GM18867 (cell line): Measurements from ENCODE around the gene NSD1.

Experiments
- ATAC-seq: cut with Tn5 transposase; IDR thresholded peaks from one replicate; pipeline ENCODE4 v1.9.1; 2021; ENCODE audit warnings: mild to moderate bottlenecking, moderate library complexity; ENCODE audit not compliant: unreplicated experiment

The NSD1 gene

GRCh38 chr5:177270653-177271052 lies 137.1 kb downstream of the NSD1 start:
- ATAC-seq, result no peak

DNA sequence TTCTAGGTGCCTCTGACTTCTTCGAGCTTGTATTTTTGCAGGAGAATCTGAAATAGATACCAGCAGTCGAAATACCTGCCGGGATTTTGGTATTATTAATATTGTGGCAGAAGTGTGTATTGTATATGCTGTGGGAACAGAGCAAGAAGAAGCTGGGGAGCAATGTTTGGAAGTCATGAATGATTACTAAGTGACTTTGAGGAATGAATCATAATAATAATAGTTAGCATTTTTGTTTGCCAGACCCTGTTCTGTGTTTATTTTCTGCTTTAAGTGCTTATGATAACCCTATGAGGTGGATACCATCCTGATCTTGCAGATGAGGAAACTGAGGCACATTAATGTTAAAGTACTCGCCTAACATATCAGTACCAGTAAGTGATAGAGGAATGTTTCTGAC lies 137.5 kb downstream of the NSD1 start:
- ATAC-seq, result no peak

- ATAC-seq, result no peak
Measured at GRCh38 chr5:177275883-177276282, 142.3 kb downstream of the NSD1 start.

GRCh38 chr5:177276886-177277285 lies 143.3 kb downstream of the NSD1 start:
- no peak for ATAC-seq

DNA sequence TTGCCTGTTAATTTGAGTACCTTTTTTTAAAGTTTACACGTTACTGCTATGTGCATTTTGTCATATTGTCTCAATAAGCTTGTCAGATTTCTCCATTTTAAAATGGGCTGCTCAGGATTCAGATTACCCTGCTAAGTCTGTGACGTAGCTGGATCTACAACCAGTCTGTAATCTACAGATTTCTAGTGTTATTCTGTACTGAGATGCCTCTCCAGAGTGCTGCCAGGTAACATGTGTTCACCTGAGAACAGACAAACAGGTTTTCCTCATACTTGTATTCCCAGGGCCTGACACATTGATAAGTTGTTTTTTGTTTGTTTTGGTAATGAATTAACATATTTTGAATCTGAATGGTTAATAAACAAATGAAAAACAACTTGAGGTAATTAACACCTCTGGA lies 154.6 kb downstream of the NSD1 start:
- ATAC-seq, result no peak

- peak; percentile 68 for ATAC-seq
Measured at GRCh38 chr5:177290816-177291596, 157.4 kb downstream of the NSD1 start.

DNA sequence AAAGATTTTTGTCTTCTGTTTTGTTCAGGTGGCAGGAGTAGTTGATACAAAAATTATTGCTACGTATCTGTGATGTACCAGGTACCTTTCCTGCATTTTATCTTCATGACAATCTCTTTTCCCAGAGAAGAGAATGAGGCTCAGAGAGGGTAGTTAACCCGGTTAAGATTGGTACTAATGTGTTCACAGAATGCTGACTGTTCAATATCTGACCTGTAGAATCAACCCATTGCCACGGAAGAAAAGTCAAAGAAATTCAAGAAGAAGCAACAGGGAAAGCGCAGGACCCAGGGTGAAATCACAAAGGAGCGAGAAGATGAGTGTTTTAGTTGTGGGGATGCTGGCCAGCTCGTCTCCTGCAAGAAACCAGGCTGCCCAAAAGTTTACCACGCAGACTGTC lies 158.2 kb downstream of the NSD1 start:
- ATAC-seq, result no peak

- no peak for ATAC-seq
Measured at GRCh38 chr5:177293819-177294581, 160.4 kb downstream of the NSD1 start.

- no peak for ATAC-seq
Measured at GRCh38 chr5:177294632-177295031, 161.1 kb downstream of the NSD1 start.

GRCh38 chr5:177295924-177296323 lies 162.4 kb downstream of the NSD1 start:
- ATAC-seq, result no peak

GRCh38 chr5:177296581-177296980 lies 163.0 kb downstream of the NSD1 start:
- no peak for ATAC-seq

DNA sequence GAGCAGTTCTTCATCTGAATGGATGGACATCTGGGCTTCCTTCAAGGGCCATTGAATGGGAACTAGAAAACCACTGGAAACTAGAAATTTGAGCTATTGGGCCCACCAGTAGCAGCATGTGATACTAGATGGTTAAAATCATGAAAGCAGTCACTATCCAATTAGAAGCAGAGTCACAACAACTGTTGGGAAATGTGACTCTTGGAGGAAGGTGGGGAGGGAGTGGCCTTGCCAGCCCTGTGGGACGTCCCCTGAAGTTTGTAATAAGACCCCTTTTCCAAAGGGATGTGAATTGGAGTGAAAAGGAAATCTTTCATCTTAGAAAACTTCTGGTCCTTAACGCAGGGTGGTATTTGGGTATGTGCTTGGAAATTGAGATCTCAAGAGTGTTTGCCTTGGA lies 164.3 kb downstream of the NSD1 start:
- no peak for ATAC-seq

GRCh38 chr5:177299697-177300096 lies 166.1 kb downstream of the NSD1 start:
- ATAC-seq, result no peak

DNA sequence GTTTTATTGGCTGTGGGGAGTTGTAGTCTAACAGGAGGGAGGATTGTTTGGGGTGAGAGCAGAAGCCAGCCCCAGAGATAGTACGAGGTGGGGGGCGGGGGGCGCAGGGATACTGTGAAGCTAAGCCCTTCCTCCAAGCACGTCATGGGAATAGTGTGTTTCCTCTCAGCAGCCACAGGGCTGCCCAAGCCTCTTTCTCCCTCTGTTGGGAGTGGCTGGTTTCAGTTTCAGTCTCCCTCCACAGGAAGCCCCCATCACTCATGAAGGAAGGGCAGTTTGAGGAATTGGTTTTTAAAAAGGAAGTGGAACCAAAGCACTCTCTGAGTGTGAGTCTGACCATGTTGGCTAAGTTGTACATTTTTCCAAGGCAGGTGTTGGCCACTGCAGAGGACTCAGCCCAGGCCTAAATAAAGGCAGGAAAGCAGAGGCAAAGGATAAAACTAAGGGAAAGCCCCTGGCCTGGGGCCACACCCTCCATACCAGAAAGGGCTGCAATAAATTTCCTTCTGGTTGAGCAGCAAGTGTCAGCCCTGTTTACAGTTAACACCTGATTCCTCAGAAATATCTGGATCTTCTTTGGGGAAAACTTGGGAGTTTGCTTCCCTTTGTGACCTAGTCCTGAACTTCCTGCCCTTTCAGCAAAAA lies 166.8 kb downstream of the NSD1 start:
- peak; percentile 26 for ATAC-seq

GRCh38 chr5:177300951-177301350 lies 167.4 kb downstream of the NSD1 start:
- no peak for ATAC-seq

DNA sequence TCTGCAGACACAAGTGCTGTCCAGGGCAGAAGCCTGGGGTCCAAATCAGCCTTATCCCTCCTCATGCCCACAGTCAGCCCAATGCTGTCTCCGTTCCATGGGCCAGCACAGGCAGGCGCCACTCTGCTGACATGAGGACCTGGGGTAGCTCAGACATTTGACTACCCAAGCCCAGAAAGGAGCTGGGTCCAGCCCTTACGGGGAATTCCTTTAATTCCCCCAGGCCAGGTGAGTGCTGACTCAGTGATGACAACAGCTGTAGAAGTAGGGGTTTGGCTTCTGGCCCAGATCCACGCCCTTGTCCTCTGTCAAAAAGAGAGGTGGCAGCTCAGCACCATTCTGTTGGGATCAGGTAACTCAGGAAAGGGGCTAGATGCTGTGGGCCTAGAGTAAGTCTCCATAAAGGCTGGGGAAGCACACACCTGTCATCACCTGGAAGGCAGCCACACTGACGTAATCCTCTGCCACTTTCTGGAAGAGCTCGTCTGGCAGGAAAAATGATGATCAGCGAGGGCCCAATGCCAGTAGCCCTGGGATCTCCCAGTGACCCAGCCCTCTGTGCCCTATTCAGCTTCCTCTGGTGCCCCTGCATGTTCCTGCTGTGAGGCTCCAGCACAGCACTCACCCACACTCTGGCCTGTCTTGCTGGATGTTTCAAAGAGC lies 168.1 kb downstream of the NSD1 start:
- ATAC-seq, result no peak

DNA sequence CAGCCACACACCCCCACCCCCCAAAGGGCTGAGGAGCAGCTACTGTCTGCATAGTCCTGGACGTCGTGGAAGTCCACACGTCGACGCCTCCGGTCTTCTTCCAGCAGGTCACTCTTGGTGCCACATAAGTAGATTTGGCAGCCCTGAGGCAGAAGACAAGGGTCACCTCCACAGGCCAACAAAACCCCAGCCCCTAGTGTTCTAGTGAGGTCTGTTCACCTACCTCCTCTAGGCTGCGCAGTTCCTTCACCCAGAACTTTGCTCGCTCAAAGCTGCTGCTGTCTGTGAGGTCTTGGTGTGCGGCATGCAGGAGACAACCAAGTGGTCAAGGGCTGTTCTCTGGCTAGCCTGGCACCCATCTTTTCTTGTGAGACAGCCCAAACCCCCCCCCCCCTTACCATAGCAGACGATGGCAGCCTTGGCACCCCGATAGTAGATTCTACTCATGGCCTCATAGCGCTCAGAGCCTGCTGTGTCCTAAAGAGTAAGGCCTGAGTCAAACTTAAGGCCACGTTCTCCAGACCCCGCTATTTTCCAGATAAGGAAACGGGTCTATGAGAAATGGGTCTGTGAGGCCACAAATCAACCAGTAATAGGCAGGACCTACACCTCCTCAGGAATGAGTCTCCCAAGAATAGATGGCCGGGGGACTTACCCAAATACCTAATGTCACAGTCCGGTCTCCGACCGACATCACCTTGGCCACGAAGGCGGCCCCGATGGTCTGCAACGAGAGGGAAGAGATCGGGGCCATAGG lies 169.0 kb downstream of the NSD1 start:
- no peak for ATAC-seq

GRCh38 chr5:177303121-177303924 lies 169.8 kb downstream of the NSD1 start, which contains the start of the genes PRELID1 and RAB24:
PRELID1 (plus strand) TSS chr5:177303799; CDS start chr5:177303986, 187 bp downstream.
RAB24 (minus strand) TSS chr5:177303719; CDS start chr5:177303288, 431 bp downstream.
- ATAC-seq, result peak; percentile 59

GRCh38 chr5:177303925-177304391 lies 170.4 kb downstream of the NSD1 start:
- ATAC-seq, result peak; percentile 4
